ENCODE measurements around the gene VWF. TPM values are rescaled to one million over a fixed set of nuclear protein-coding genes. Genes with fewer than 3 reads are reported as not detected.

The VWF gene
- total and polyA plus RNA-seq, 2 of the 4 experiments (the other 2 are of a cell fraction): under 0.01 to 0.09 TPM

- no peak overlapping the region for H2BK5ac ChIP-seq (ENCODE audit: low read depth, low read length, poor library complexity, severe bottlenecking)
- no peak overlapping the region for H3K56ac ChIP-seq (ENCODE audit: extremely low read depth, insufficient read depth, low read length)
- no peak overlapping the region for H4K8ac ChIP-seq (ENCODE audit: low read depth in 2 of 2, low read length in 2 of 2)
- H2AK5ac ChIP-seq (ENCODE audit: low read depth, low read length): no peak overlapping the region
- no peak overlapping the region for H4K91ac ChIP-seq (ENCODE audit: insufficient read depth, low read depth, low read length)
- CTCF ChIA-PET: no interaction called here
- intact Hi-C loops (cut with micrococcal nuclease): no loop called here
- in situ Hi-C loops (cut with MboI; ENCODE audit: low sequenced_read_pairs): no loop called here
- no peaks in the 10 kb centered on the region for H3K9me3 ChIP-seq (ENCODE audit: control insufficient read depth, insufficient read depth, low read length)
- no peak for TF ChIP-seq MAZ (IDR thresholded peaks at IDR 0.05; ENCODE audit: borderline replicate concordance, low read depth, low read length)
- no peak for TF ChIP-seq CHD1 (IDR thresholded peaks at IDR 0.05; ENCODE audit: low read depth, low read length)
- TF ChIP-seq CTCF (conservative IDR thresholded peaks at IDR 0.05; ENCODE audit: low read depth, low read length): no peak
- TF ChIP-seq SMC3 (IDR thresholded peaks at IDR 0.05; ENCODE audit: low read depth, low read length): no peak
- TF ChIP-seq BHLHE40 (IDR thresholded peaks at IDR 0.05; ENCODE audit: low read depth, low read length): no peak
- no peak for TF ChIP-seq USF2 (IDR thresholded peaks at IDR 0.05; ENCODE audit: low read depth, low read length)
- TF ChIP-seq RAD21 (IDR thresholded peaks at IDR 0.05; ENCODE audit: low read length): no peak
- TF ChIP-seq NFE2L2 (IDR thresholded peaks at IDR 0.05; ENCODE audit: low read depth, low read length): no peak
- TF ChIP-seq MAFK (IDR thresholded peaks at IDR 0.05; ENCODE audit: low read depth, low read length): no peak
- no peak for TF ChIP-seq RFX5 (IDR thresholded peaks at IDR 0.05; ENCODE audit: low read depth, low read length)
- TF ChIP-seq POLR2A (IDR thresholded peaks at IDR 0.05; ENCODE audit: low read depth, low read length): no peak
- TF ChIP-seq CEBPB (IDR thresholded peaks at IDR 0.05; ENCODE audit: low read depth, low read length): no peak
- TF ChIP-seq ELK1 (IDR thresholded peaks at IDR 0.05; ENCODE audit: borderline replicate concordance, low read depth, low read length): no peak
- TF ChIP-seq FOS (IDR thresholded peaks at IDR 0.05; ENCODE audit: low read depth, low read length): no peak
- no peak for TF ChIP-seq RCOR1 (IDR thresholded peaks at IDR 0.05; ENCODE audit: insufficient replicate concordance, low read length)
- TF ChIP-seq MXI1 (IDR thresholded peaks at IDR 0.05; ENCODE audit: borderline replicate concordance, low read depth, low read length): no peak
- no peak overlapping the region for H3K4me2 ChIP-seq (ENCODE audit: low read depth, low read length)
- no peak overlapping the region for H2AK9ac ChIP-seq (replicated peaks; ENCODE audit: low read depth, low read length, poor library complexity)
- no peaks in the 10 kb centered on the region for H3K79me1 ChIP-seq (ENCODE audit: low read depth in 1 of 2, low read length in 2 of 2)
- no peak overlapping the region for H3K14ac ChIP-seq (replicated peaks; ENCODE audit: low read depth, low read length)
- no peaks in the 10 kb centered on the region for H3K27me3 ChIP-seq (ENCODE audit: control insufficient read depth, insufficient read depth, low read length)
- H3K4ac ChIP-seq (ENCODE audit: low read depth, low read length): no peak overlapping the region
- H2AFZ ChIP-seq (replicated peaks; ENCODE audit: low read length, poor library complexity): no peak overlapping the region
- H3K36me3 ChIP-seq (ENCODE audit: control insufficient read depth, insufficient read depth, low read length): no peaks in the 10 kb centered on the region
- ATAC-seq (ENCODE audit: low read depth): no peak
- no TSS peak for BruUV-seq (replicated peaks)
- H3K9ac ChIP-seq (ENCODE audit: low read depth, low read length): no peak overlapping the region
- H4K5ac ChIP-seq (ENCODE audit: low read depth, low read length): no peak overlapping the region
- no peak overlapping the region for H3K23ac ChIP-seq (ENCODE audit: low read depth, low read length)
- H2BK120ac ChIP-seq (ENCODE audit: low read depth, low read length): no peak overlapping the region
- no peaks in the 10 kb centered on the region for H3K9me1 ChIP-seq (ENCODE audit: insufficient read depth, low read length)
- H2BK15ac ChIP-seq (ENCODE audit: low read depth, low read length): no peak overlapping the region
- no peak overlapping the region for H3K4me3 ChIP-seq (ENCODE audit: insufficient read depth, low read depth, low read length)
- no peaks in the 10 kb centered on the region for H4K20me1 ChIP-seq (ENCODE audit: insufficient read depth, low read length)
- H3K27ac ChIP-seq (ENCODE audit: insufficient read depth, low read length): no peak overlapping the region
- POLR2A ChIA-PET (ENCODE audit: unreplicated experiment): no interaction called here
- no peak overlapping the region; the same call in 1 of the 2 replicates for H3K18ac ChIP-seq (ENCODE audit: low read depth, low read length)
- dilution Hi-C loops (cut with HindIII; ENCODE audit: low sequenced_read_pairs, unreplicated experiment): no loop called here
- H2BK20ac ChIP-seq (ENCODE audit: low read depth, low read length): no peak overlapping the region
- DNase-seq: no peak
- H3K4me1 ChIP-seq (ENCODE audit: control insufficient read depth, insufficient read depth, low read length): peaks cover 20% of the 10 kb centered on the region
- no CpG with 5 or more reads among the region's 3 CpGs for WGBS, 2 experiments (ENCODE audit: extremely low coverage in 2 of 2, insufficient read length in 1 of 2)
Measured at GRCh38 chr12:6059221-6059620, 65.2 kb downstream of the VWF start.

All from IMR-90 (cell line).